Nephron progenitor cell (in vitro differentiated cells): Measurements from ENCODE around the gene CAMK1D.

ENCODE experiments used
- DNase-seq: peaks from one replicate; pipeline ENCODE4 v3.0.0; 2021
- H3K27ac Mint-ChIP-seq: 2 replicates; pipeline ENCODE4 v1.8.0; 2021; ENCODE audit warnings: mild to moderate bottlenecking, moderate library complexity, mixed read lengths
- H3K27me3 Mint-ChIP-seq: 2 replicates; pipeline ENCODE4 v1.8.0; 2021; ENCODE audit warnings: mild to moderate bottlenecking, low read depth, mixed read lengths; ENCODE audit not compliant: poor library complexity
- H3K36me3 Mint-ChIP-seq: 2 replicates; pipeline ENCODE4 v1.8.0; 2021; ENCODE audit warnings: low read depth, mixed read lengths
- H3K4me1 Mint-ChIP-seq: 2 replicates; pipeline ENCODE4 v1.8.0; 2021; ENCODE audit warnings: mixed read lengths
- H3K4me3 Mint-ChIP-seq: 2 replicates; pipeline ENCODE4 v1.8.0; 2021; ENCODE audit warnings: mild to moderate bottlenecking, moderate library complexity, mixed read lengths
- H3K9me3 Mint-ChIP-seq: 2 replicates; pipeline ENCODE4 v1.8.0; 2021; ENCODE audit warnings: mild to moderate bottlenecking, moderate library complexity, mixed read lengths
- CTCF ChIP-seq: fragments of 200-600 bp; sonication (generic); IDR thresholded peaks from 2 replicates; pipeline ENCODE4 v1.5.0; 2021; ENCODE audit warnings: antibody characterized with exemption

Gene CAMK1D

GRCh38 chr10:12675186-12675585 is 325.8 kb downstream of the CAMK1D start:
- Mint-ChIP-seq H3K27me3 (peaks cover 6% of the 10 kb centered on the region), H3K4me3 (no peak overlapping the region), H3K27ac (no peak overlapping the region), H3K9me3 (peaks cover 5% of the 10 kb centered on the region), H3K36me3 (no peaks in the 10 kb centered on the region), H3K4me1 (peaks cover 23% of the 10 kb centered on the region)
- no peak for TF ChIP-seq CTCF
- DNase-seq = no peak

DNA sequence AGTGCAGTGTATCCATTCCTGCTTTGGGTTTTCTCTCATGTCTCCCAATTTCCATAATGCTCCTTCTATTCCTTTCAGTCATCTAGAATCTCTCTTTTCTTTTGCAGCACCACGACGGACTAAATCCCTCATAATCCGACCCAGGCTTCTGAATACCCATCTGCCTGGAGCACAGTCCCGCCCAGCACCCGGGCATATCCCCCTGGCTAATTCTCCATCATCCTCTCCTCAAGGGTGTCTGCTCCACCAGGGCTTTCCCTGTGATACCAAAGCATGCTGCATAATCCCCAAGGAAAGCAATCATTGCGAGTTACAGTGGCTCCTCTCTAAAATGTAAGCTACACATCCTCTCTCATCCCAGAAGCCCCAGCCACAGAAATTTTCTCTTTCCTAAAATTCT is 330.3 kb downstream of the CAMK1D start:
- H3K36me3 Mint-ChIP-seq = no peaks in the 10 kb centered on the region
- H3K9me3 Mint-ChIP-seq = no peaks in the 10 kb centered on the region
- no peak overlapping the region for H3K27ac Mint-ChIP-seq
- H3K4me3 Mint-ChIP-seq = no peak overlapping the region
- peaks cover 31% of the 10 kb centered on the region for H3K4me1 Mint-ChIP-seq
- no peak for DNase-seq
- peaks cover 3% of the 10 kb centered on the region for H3K27me3 Mint-ChIP-seq
- TF ChIP-seq CTCF = no peak

DNA sequence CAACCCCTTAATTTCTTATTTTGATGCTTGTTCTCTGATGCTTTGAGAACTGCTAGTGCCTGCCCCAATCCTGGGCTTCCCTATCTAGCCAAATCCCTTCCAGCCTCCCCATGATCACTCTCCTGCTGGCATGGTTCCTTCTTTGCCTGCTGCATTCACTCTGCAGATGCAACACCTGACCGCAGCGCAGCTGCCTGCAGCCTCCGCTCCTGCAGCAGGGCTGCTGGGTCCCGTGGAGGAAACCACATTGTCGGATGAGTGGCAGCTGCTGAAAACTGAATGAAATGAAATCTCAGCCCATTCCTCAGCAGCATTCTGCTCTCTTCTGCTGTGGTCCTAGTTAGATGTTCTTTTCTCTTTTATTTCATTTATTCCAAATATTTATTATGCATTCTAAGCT is 331.9 kb downstream of the CAMK1D start:
- H3K36me3 Mint-ChIP-seq = no peaks in the 10 kb centered on the region
- peak overlapping the region; percentile 26 for H3K27ac Mint-ChIP-seq
- no peak for DNase-seq
- peaks cover 23% of the 10 kb centered on the region for H3K4me1 Mint-ChIP-seq
- TF ChIP-seq CTCF = no peak
- H3K4me3 Mint-ChIP-seq = no peak overlapping the region
- H3K9me3 Mint-ChIP-seq = no peaks in the 10 kb centered on the region
- H3K27me3 Mint-ChIP-seq = peaks cover 6% of the 10 kb centered on the region

- no peak for DNase-seq
- no peak overlapping the region for H3K27ac Mint-ChIP-seq
- H3K9me3 Mint-ChIP-seq = no peaks in the 10 kb centered on the region
- H3K4me1 Mint-ChIP-seq = peaks cover 11% of the 10 kb centered on the region
- H3K36me3 Mint-ChIP-seq = no peaks in the 10 kb centered on the region
- no peak for TF ChIP-seq CTCF
- H3K4me3 Mint-ChIP-seq = no peak overlapping the region
- peaks cover 2% of the 10 kb centered on the region for H3K27me3 Mint-ChIP-seq
Observed at GRCh38 chr10:12684784-12685183, 335.4 kb downstream of the CAMK1D start.

- Mint-ChIP-seq H3K36me3 (no peaks in the 10 kb centered on the region), H3K4me1 (peaks cover 18% of the 10 kb centered on the region)
- DNase-seq = no peak
Observed at GRCh38 chr10:12685261-12686058, 336.1 kb downstream of the CAMK1D start.

More at GRCh38 chr10:12685261-12686058, 336.1 kb downstream of the CAMK1D start:
- no peaks in the 10 kb centered on the region for H3K9me3 Mint-ChIP-seq
- no peak overlapping the region for H3K27ac Mint-ChIP-seq
- H3K27me3 Mint-ChIP-seq = peaks cover 2% of the 10 kb centered on the region
- no peak for TF ChIP-seq CTCF
- no peak overlapping the region for H3K4me3 Mint-ChIP-seq
